IPS-11a (cell line): ENCODE results near the gene XAB2.

ENCODE experiments used
- H3K4me3 ChIP-seq: one replicate; pipeline ENCODE4 v1.5.1; 2013; ENCODE audit warnings: low read depth, low read length, control low read depth

Gene XAB2

DNA sequence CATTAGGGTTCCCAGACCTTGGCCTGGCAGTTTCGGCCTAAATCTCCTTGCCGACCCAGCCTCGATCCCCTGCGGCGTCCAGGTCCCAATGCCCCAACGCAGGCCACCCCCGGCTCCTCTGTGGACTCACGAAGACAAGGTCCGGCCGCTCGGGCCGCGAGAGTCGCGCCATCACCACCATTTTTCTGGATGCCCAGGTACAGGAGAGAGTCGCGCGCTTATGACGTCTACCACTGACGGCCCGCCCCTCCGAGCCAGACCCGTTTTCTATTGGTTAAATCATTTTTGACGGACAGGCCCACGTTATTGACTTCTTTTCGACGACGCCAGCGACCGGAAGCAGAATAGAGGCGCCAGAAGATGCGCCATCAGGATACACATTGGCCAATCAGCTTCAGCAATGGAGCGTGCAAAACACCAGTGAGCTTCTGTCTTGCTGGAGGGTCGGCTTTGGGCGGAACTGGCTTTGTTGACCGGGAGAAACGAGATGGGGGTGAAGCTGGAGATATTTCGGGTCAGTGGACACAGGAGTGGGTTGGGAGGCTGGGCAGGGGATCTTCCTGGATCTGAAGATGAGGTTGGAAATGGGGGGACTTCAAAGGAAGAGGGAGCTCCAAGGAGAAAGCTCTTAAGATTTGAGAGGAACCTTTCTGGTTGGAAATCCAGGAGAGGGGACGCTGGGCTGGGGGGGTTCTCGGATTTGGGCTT is at the start of gene XAB2, which contains the start of gene PET100:
Gene XAB2 (minus strand): TSS at position 199 of the 708 bp plus-strand sequence. CDS start 18 bp downstream, at position 181.
Gene PET100 (plus strand): TSS at position 447 of the 708 bp plus-strand sequence. CDS start 41 bp downstream, at position 488.
- H3K4me3 ChIP-seq, result peak within 1 kb of the TSS; percentile 89

DNA sequence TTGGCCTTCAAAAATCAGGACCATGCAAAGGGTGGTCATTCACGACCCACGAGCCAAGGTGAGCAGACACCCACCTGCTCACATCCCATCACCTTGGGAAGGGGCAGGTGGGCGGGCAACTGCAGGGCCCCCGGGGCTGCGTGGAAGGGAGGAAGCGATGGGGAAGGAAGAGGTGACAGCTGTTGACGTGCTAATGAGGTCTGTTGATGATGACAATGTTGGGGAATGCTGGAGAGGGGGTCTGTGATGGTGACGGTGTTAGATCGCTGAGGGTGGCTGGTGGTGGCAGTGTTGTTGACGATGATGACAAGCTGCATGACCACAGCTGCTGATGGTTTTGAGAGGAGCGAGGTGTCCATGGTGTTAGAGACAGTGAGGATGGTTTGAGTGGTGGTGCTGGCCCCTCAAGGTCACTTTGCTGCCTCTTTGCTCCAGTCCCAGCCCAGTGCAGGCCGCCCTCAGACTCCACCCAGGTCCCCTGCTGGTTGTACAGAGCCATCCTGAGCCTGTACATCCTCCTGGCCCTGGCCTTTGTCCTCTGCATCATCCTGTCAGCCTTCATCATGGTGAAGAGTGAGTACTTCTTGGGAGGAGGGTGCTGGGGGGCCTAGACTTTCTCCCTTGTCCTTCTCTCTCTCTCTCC is 48.4 kb upstream of the XAB2 start:
- H3K4me3 ChIP-seq, result no peak overlapping the region

DNA sequence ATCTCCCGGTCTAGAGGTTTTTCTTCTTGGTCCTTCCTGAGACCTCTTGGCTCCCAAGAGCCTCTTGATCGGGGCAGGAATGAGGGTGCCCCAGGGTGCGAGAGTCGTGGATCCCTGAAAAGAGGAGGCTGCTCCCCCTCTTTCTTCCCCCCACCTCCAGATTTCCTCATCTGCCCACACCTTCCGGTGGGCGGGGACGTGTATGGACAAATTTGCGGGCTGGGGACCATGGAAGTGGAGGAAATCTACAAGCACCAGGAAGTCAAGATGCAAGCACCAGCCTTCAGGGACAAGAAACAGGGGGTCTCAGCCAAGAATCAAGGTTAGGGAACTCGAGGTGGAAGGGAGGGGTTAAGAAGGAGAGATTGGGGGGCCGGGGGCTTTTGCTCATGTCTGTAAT is 47.5 kb upstream of the XAB2 start, which contains the start of gene MCEMP1:
Gene MCEMP1 (plus strand): TSS at position 237 of the 400 bp plus-strand sequence. CDS start 31 bp downstream, at position 268.
- H3K4me3 ChIP-seq, result no peak within 1 kb of the TSS

DNA sequence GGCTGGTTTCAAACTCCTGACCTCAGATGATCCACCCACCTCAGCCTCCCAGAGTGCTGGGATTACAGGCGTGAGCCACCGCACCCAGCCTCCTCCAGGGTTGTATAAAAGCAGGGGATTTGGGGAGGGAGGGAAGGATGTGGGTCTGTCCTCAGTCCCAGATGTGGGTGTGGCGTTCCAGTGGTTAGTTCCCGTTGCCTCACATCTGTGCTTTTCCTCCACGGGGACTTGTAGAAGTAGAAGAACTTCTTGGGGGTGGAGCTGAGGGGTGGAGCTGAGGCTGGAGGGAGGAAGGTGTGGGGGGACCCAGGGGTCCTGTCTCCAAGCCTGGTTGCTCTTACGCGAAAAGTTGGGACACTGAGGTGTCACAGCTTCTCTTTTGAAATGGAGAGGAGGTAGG is 47.0 kb upstream of the XAB2 start:
- no peak overlapping the region for H3K4me3 ChIP-seq

DNA sequence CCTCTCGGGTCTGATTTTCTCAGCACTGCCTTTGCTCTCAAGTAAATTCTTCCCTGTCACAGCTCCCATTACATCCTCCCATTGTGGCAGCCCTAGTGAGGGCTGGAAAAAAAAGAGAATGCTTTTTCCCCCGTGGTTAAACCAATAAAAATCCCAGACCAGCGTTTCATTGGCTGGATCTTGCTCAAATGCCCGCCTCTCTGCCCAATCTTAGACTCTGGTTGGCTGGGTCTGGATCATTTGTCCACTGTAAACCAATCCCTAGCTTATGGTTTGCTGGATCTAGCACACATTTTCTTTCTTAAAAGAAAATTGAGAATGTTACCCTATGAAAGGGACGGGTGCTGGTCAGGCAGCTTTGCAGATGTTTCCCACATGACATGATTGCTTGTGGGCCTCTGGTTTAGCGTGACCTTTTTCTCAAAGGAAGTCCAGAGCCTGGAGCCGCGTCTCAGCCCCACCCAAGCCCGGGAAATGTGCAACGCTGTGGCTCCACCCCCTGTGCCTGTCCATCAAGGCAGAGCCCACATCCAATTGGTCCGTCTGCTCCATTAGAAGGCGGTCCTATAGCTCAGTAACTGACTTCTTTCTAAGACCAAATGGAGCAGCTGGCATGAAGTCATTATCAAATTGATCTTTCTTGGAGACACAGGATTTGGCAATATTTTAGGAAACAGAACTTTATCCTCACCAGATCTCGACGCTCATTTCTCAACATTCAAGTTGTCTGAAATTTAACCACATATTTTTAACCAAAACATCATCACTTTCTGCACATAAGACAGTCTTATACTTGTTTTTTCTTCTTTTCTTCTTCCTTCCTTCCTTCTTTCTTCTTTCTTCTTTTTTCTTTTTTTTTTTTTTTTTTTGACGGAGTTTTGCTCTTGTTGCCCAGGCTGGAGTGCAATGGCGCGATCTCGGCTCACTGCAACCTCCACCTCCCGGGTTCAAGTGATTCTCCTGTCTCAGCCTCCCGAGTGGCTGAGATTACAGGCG is 45.0 kb upstream of the XAB2 start:
- H3K4me3 ChIP-seq, result no peak overlapping the region

DNA sequence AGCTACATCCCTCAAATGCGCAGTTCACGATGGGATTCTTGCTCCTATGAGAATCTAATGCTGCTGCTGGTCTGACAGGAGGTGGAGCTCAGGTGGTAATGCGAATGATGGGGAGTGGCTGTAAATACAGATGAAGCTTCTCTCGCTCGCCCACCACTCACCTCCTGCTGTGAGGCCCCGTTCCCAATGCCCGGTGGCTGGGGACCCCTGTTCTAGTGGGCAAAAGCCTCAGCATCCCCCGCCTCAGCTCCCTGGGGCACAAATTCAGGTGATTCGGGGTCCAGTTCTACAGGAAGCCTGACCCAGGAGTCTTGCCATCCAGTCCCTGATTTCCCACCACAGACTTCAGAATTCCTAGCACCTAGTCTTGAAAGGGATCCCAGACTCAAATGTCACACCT is 43.2 kb upstream of the XAB2 start:
- no peak overlapping the region for H3K4me3 ChIP-seq

DNA sequence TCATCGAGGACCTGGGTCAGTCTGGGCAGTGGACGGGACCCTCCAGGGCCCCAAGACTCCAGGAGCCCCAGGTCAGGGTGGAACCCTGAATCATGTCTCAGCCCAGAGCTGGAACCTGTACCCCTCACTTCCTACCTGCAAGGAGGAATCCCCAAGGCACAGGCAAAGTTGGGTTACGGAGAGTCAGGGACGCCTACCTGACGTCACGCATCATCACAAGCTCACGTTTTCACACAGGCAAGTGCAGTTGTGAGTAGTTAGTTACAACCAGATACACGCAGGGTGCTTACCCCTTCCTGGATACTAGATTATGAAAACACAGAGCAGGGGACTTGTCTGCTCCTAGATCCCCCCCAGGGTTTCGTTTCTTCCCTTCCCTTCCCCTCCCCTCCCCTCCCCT is 41.4 kb upstream of the XAB2 start:
- H3K4me3 ChIP-seq, result peak overlapping the region; percentile 51

DNA sequence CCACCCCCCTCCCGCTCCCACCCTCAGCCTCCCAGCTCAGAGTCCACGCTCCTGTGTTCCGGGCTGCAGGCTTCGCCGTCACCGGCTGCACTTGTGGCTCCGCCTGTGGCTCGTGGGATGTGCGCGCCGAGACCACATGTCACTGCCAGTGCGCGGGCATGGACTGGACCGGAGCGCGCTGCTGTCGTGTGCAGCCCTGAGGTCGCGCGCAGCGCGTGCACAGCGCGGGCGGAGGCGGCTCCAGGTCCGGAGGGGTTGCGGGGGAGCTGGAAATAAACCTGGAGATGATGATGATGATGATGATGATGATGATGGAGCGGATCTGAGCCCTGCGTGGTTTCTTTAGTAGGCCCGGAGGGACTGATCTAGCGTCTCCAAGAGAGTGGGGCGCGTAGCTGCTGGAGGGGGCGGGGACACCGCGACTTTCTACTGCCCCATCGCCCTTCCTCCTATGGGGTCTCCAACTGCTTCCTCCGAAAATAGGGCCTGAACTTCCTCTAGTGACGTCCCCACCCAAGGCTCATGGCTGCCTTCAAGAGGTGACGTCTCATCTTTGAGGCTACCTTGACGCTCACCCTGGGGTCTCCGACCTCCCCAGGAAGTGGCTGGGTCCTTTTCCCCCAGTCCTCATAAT is 40.9 kb upstream of the XAB2 start:
- H3K4me3 ChIP-seq, result peak overlapping the region; percentile 51

DNA sequence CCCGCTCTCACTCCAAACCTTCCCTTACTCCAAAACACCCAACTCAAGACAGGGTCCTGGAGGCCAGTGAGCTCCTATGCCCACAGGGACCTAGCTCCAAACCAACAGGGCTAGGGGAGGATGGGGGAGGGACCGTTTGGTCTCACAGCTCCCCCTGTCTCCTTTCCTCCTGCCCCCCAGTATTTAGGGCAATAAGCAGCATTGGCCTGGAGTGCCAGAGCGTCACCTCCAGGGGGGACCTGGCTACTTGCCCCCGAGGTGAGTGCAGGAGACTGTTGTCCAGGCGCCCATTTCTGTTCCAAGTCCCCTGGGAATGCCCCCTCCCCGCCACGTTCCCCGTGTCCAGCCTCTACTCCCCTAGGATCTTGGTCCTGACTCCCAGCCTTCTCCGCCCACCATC is 40.3 kb upstream of the XAB2 start:
- peak overlapping the region; percentile 17 for H3K4me3 ChIP-seq

DNA sequence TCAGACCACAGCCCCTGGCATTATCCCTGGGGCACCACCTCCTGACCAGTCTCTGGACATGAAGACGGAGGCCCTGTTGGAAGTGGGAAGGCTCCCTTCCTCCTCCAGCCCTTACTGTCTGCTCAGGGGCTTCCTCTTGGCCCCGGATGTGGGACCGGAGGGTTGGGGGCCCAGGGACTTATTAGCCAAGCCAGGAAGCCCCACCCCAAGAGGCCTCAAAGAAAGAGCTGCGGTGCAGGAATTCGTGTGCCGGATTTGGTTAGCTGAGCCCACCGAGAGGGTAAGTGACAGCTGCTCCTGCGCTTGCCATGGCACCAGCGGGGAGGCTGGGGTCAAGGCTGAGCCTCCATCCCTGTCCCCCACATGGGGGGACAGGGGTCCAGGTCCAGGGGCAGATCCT is 39.5 kb upstream of the XAB2 start, which contains the start of gene RETN:
Gene RETN (plus strand): TSS at position 208 of the 400 bp plus-strand sequence. CDS start 278 bp downstream, outside the sequence.
- peak within 1 kb of the TSS; percentile 17 for H3K4me3 ChIP-seq

DNA sequence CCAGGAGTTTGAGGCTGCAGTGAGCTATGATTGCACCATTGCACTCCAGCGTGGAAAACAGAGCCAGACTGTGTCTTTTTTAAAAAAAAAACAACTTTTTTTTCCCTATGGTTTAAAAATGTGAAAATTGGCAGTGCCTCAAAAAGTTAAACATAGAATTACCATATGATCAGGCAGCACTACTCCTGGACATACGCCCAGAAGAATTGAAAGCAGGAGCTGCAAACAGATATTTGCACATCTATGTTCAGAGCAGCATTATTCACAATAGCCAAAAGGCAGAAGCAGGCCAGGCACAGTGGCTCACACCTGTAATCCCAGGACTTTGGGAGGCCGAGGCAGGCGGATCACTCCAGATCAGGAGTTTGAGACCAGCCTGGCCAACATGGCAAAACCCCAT is 35.7 kb upstream of the XAB2 start:
- no peak overlapping the region for H3K4me3 ChIP-seq

DNA sequence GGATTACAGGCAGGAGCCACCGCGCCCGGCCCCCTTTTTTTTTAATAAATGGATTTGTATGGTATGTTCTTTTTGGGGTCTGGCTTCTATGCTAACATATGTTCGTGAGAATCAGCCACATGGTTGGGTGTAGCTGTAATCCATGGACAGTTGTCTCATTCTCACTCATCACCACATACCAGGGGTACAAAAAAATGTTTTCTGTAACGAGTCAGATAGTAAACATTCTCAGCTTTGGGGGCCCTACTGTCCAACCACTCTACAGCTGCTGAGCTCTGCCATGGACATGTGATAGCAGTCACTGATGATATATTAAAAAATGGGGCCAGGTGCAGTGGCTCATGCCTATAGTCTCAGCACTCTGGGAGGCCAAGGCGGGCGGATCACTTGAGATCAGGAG is 34.4 kb upstream of the XAB2 start:
- H3K4me3 ChIP-seq, result no peak overlapping the region

DNA sequence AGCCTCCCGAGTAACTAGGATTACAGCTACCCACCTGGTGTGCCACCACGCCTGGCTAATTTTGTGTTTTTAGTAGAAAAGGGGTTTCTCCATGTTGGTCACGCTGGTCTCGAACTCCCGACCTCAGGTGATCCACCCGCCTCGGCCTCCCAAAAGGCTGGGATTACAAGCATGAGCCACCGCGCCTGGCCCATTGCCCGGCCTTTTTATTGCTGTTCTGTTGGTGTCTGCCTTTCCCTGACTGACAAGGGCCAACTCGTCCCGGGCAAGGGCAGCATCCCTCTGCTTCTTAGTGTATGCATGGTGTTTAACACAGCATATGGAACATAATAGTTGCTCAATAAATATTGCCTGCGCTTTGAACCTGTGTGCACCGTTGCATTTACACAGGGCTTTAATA is 33.3 kb upstream of the XAB2 start:
- H3K4me3 ChIP-seq, result no peak overlapping the region

DNA sequence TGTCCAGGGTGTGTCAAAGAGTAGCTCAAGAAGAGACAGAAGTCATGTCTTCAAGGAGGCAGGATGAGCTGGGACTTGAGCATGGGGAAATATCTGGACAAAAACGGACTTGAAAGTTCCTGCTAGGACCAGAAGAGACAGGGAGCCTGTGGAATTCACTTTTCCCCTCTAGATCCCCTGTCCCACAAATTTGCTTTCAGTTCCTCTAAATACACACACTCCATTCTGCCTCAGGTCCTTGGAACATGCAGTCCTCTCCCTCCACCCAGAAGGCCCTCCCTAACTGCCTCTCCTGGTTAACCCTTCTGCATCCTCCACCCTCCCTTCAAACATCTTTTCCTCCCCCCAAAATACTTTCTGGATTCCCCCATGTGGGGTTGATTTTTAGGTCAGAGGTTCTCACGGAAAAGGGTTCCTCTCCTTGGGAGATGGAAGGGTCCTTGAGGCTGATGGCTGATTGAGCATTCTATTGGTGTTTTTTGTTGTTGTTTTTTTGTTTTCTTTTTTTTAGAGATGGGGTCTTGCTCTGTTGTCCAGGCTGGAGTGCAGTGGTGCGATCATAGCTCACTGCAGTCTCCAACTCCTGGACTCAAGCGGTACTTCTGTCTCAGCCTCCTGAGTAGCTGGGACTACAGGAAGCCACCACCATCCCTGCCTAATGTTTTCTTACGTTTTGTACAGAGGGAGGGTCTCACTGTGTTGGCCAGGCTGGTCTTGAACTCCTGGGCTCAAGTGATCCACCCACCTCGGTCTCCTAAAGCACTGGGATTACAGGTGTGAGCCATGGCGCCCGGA is 32.6 kb upstream of the XAB2 start:
- H3K4me3 ChIP-seq, result no peak overlapping the region

DNA sequence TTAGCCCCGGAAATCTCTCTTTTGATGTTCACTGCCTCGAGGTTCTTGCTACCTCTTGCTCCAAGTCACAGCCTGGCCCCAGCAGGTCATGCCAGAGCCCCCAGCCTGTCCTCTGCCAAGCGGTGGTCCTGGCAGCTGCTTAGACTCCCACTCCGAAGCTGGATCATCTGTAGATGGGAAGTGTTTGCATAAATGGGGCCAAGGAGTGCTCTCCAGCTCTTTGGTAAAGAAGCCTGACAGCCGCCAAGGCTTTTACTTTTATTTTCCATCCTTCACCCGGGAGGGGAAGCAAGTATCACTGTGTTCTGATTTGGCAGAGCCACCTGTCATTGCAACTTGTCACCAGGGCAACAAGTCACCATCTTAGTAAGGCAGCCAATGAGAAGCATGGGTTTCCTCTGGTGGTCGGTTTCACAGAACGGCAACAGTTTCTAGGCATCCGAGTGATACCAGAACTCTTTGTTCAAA is 28.9 kb upstream of the XAB2 start:
- no peak overlapping the region for H3K4me3 ChIP-seq

DNA sequence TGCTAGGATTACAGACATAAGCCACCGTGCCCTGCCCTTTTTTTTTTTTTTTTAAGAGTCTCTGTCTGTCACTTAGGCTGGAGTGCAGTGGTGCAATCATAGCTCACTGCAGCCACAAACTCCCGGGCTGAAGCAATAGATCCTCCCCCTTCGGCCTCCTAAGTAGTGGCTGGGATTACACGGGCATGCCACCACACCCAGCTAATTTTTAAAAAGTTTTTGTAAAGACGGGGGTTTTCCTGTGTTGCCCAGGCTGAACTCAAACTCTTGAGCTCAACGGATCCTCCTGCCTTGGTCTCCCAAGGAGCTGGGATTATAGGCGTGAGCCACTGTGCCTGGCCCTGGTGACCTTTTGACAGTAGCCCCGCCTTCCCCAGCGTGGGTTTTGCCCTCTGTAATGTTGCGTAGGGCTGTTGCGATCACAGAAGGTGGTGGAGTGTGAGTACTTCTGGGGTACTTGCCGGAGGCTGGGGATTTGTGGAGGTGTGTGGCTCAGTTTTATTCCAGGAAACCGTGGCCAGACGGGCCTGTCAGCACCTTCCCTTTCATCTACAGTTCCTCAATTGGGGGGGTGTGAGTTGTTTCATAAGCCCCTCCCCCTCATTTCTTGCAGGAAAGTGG is 27.9 kb upstream of the XAB2 start:
- H3K4me3 ChIP-seq, result no peak overlapping the region

DNA sequence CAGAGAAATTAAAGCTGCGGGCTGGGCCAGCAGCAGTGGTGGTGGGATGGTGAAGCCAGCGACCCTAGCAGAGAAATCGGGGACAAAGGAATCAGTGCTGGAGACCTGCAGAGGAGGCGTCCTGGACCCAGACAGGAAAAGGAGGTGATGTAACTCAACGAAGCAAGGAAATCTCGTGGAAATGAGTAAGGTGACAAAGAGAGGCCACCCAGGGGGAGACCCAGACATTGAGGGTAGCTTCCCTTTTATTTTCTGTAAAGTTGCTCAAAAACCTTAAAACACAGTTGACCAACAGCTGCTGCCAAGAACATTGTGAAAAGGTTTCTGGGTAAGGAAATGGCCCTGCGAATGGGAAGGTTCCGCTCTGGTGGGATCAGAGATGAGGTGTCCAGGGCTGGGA is 26.2 kb upstream of the XAB2 start:
- no peak overlapping the region for H3K4me3 ChIP-seq

DNA sequence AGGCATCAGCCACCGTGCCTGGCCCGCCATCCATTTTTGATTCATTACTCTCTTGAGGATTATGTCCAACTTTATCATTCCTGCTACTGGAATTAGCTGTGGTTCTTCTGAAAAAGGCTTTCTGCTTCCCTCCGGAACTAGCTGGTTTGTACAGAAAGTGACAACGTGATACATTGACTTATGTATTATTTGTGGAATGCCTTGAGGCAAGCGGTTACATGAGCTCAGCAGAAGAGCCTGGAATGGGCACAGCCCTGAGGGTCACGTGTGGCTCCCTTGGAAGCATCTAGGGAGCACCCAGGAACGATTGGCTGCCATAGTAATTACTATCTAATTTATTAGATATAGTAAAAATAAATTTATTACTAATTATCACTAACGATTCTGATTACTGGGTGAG is 25.1 kb upstream of the XAB2 start:
- no peak overlapping the region for H3K4me3 ChIP-seq

DNA sequence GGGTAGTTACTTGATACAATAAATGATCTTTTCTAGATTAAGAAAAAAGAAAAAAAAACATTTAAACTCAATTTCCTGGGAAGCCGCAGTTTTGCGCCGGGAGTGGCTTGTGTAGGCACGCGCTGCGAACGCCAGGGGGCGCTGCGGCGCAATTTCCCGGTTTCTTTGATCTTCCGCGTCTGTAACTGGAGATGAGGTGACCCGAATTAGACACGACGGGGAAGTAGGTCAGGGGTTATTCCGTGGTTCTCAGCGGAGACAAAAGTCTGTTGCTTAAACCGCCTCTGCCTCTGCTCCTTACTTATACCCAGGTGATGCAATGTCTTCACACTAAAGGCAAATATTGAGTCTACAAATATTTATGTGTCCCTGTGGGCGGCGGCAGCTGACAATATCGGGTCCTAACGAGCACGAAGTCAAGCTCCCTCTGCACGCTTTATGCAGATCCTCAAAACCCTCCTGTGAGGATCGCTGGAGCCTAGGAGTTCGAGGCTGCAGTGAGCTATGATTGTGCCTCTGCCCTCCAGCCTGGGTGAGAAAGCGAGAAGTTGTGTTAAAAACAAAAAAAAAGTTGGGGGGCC is 22.8 kb upstream of the XAB2 start:
- no peak overlapping the region for H3K4me3 ChIP-seq
